Measurements from ENCODE around the gene SMIM44.
A peak's percentile ranks its signal among the peaks of the same experiment; 100 is the strongest.

The SMIM44 gene

GRCh38 chr19:3434630-3435553 lies 48.3 kb downstream of the SMIM44 start:
- DNase-seq (ENCODE audit: low spot score), result peak; percentile 93

DNA sequence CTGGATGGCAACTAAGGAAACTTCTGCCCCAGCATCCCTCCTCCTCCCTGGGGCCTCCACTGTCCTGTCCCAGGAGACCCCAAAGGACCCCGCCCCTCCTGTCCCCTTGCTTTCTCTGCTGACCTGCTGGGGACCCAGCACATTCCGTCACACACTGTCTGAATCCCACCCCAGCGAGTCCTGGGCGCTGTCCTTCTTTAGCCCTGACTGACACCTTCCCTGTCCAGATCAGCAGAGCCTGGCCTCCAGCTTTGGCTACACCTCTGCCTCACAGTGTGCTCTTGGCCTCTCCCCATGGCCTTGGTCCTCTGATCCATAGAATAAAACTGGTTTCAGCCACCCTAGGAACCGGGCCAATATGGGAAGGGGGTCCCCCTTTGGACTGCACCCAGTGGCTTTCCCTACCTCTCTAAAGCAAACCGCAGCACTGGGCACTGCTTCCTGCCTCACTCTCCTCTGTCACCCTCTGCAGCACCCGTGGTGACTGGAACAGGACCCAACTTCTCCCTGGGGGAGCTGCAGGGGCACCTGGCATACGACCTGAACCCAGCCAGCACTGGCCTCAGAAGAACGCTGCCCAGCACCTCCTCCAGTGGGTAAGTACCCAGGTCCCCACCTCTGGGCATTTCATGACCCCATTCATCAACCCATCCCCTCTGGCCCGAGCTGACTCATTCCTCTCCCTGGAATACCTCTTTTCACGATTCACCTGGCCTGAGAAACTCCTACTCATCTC lies 49.3 kb downstream of the SMIM44 start:
- no peak for DNase-seq (ENCODE audit: low spot score)

DNA sequence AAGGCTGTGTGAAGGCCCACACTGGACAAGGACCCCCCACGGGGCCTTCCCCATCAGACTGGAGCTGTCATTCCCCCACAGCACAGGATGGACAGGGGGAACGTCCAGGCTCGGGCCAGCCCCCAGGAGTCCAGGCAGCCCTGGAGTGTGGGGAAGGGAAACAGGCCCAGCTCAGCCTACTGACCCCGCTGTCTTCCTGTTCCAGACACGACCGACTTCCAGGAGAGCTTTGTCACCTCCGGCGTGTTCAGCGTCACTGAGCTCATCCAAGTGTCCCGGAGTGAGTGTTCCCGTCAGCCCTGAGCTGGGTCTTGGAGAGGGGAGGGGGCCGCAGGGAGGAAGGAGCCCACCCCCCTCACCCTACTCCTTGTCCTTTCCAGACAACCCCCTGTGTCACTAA lies 49.9 kb downstream of the SMIM44 start:
- DNase-seq (ENCODE audit: low spot score), result no peak
